Liver (tissue), 3 donors: ENCODE data around the gene NIP7.

Experiments used
- FOXA1 ChIP-seq: IDR thresholded peaks from 2 replicates; pipeline ENCODE4 v1.6.1; 2016; ENCODE audit warnings: antibody characterized with exemption
- FOXA2 ChIP-seq: IDR thresholded peaks from 2 replicates; pipeline ENCODE4 v1.6.1; 2016; ENCODE audit warnings: antibody characterized with exemption
- GABPA ChIP-seq, 2 donors: IDR thresholded peaks in 1 of 2; conservative IDR thresholded peaks in 1 of 2; 2 replicates each; pipeline ENCODE4 v1.6.1; 2016; ENCODE audit warnings: antibody characterized with exemption in 2 of 2, mild to moderate bottlenecking in 1 of 2, moderate library complexity in 1 of 2
- JUND ChIP-seq, 2 donors: IDR thresholded peaks; 2 replicates each; pipeline ENCODE4 v1.6.1; 2016; ENCODE audit warnings: antibody characterized with exemption in 2 of 2
- RAD21 ChIP-seq, 2 donors: IDR thresholded peaks; 2 replicates each; pipeline ENCODE4 v1.6.1; 2016; ENCODE audit warnings: antibody characterized with exemption in 2 of 2, mild to moderate bottlenecking in 2 of 2
- SP1 ChIP-seq: IDR thresholded peaks from 2 replicates; pipeline ENCODE4 v1.6.1; 2018; ENCODE audit warnings: antibody characterized with exemption, mild to moderate bottlenecking
- YY1 ChIP-seq: IDR thresholded peaks from 2 replicates; pipeline ENCODE4 v1.6.1; 2016; ENCODE audit warnings: antibody characterized with exemption, mild to moderate bottlenecking
- TF ChIP-seq, protein P1 (sequence below): fragments of 150-350 bp; IDR thresholded peaks from 2 replicates; pipeline ENCODE4 v1.5.1; 2017; ENCODE audit warnings: improper control_type of control experiment, low read depth, low read length; ENCODE audit not compliant: missing input control
- TF ChIP-seq, protein P2 (sequence below): IDR thresholded peaks from 2 replicates; pipeline ENCODE4 v1.6.1; 2016; ENCODE audit warnings: antibody characterized with exemption, mild to moderate bottlenecking
- TF ChIP-seq, protein P3 (sequence below): IDR thresholded peaks from 2 replicates; pipeline ENCODE4 v1.6.1; 2016; ENCODE audit warnings: antibody characterized with exemption
- TF ChIP-seq, protein P4 (sequence below): IDR thresholded peaks from 2 replicates; pipeline ENCODE4 v1.6.1; 2016; ENCODE audit warnings: antibody characterized with exemption
- TF ChIP-seq, protein P5 (sequence below): IDR thresholded peaks from 2 replicates; pipeline ENCODE4 v1.6.1; 2016; ENCODE audit warnings: antibody characterized with exemption
- donor health status: healthy.
- donor health status: healthy.

DNA sequence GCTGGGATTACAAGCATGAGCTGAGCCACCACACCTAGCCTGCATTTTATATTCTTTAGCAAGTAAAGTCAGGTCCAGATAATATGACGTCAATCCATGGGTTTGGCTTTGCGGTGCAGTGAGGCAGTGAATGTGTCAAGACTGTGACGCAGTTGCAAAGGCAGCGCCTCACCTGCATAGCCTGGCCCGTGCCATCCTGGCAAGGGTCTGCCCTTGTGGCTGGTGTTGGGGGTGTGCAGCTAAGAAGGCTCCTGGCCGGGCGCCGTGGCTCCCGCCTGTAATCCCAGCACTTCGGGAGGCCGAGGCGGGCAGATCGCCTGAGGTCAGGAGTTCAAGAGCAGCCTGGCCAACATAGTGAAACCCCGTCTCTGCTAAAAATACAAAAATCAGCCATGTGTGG, 16.2 kb upstream of the NIP7 start:
- TF ChIP-seq, protein P1, sequence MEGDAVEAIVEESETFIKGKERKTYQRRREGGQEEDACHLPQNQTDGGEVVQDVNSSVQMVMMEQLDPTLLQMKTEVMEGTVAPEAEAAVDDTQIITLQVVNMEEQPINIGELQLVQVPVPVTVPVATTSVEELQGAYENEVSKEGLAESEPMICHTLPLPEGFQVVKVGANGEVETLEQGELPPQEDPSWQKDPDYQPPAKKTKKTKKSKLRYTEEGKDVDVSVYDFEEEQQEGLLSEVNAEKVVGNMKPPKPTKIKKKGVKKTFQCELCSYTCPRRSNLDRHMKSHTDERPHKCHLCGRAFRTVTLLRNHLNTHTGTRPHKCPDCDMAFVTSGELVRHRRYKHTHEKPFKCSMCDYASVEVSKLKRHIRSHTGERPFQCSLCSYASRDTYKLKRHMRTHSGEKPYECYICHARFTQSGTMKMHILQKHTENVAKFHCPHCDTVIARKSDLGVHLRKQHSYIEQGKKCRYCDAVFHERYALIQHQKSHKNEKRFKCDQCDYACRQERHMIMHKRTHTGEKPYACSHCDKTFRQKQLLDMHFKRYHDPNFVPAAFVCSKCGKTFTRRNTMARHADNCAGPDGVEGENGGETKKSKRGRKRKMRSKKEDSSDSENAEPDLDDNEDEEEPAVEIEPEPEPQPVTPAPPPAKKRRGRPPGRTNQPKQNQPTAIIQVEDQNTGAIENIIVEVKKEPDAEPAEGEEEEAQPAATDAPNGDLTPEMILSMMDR, result no peak
- no peak for TF ChIP-seq YY1
- TF ChIP-seq, protein P2, sequence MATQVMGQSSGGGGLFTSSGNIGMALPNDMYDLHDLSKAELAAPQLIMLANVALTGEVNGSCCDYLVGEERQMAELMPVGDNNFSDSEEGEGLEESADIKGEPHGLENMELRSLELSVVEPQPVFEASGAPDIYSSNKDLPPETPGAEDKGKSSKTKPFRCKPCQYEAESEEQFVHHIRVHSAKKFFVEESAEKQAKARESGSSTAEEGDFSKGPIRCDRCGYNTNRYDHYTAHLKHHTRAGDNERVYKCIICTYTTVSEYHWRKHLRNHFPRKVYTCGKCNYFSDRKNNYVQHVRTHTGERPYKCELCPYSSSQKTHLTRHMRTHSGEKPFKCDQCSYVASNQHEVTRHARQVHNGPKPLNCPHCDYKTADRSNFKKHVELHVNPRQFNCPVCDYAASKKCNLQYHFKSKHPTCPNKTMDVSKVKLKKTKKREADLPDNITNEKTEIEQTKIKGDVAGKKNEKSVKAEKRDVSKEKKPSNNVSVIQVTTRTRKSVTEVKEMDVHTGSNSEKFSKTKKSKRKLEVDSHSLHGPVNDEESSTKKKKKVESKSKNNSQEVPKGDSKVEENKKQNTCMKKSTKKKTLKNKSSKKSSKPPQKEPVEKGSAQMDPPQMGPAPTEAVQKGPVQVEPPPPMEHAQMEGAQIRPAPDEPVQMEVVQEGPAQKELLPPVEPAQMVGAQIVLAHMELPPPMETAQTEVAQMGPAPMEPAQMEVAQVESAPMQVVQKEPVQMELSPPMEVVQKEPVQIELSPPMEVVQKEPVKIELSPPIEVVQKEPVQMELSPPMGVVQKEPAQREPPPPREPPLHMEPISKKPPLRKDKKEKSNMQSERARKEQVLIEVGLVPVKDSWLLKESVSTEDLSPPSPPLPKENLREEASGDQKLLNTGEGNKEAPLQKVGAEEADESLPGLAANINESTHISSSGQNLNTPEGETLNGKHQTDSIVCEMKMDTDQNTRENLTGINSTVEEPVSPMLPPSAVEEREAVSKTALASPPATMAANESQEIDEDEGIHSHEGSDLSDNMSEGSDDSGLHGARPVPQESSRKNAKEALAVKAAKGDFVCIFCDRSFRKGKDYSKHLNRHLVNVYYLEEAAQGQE, result no peak
- no peak for TF ChIP-seq FOXA1
- TF ChIP-seq, protein P3, sequence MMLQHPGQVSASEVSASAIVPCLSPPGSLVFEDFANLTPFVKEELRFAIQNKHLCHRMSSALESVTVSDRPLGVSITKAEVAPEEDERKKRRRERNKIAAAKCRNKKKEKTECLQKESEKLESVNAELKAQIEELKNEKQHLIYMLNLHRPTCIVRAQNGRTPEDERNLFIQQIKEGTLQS, result no peak
- TF ChIP-seq RAD21 (IDR thresholded peaks at IDR 0.05), result no peak
- TF ChIP-seq, protein P4, sequence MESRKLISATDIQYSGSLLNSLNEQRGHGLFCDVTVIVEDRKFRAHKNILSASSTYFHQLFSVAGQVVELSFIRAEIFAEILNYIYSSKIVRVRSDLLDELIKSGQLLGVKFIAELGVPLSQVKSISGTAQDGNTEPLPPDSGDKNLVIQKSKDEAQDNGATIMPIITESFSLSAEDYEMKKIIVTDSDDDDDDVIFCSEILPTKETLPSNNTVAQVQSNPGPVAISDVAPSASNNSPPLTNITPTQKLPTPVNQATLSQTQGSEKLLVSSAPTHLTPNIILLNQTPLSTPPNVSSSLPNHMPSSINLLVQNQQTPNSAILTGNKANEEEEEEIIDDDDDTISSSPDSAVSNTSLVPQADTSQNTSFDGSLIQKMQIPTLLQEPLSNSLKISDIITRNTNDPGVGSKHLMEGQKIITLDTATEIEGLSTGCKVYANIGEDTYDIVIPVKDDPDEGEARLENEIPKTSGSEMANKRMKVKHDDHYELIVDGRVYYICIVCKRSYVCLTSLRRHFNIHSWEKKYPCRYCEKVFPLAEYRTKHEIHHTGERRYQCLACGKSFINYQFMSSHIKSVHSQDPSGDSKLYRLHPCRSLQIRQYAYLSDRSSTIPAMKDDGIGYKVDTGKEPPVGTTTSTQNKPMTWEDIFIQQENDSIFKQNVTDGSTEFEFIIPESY, result no peak
- TF ChIP-seq, protein P5, sequence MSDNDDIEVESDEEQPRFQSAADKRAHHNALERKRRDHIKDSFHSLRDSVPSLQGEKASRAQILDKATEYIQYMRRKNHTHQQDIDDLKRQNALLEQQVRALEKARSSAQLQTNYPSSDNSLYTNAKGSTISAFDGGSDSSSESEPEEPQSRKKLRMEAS, result no peak
- no peak for TF ChIP-seq FOXA2
- TF ChIP-seq SP1, result no peak
- no peak for TF ChIP-seq JUND (IDR thresholded peaks at IDR 0.05)
- no peak for TF ChIP-seq GABPA (IDR thresholded peaks at IDR 0.05 in 1 of 2, conservative IDR thresholded peaks at IDR 0.05 in 1 of 2)
